ENCODE measurements around the gene CERS2. TPM values are rescaled to one million over a fixed set of nuclear protein-coding genes. Genes with fewer than 3 reads are reported as not detected.

The CERS2 gene
- total and polyA plus RNA-seq, 10 of the 15 experiments (the other 5 are each of a cell fraction or from before 2014, with no cell fraction given), result 9.2 to 87.9 (median 50.8) TPM

DNA sequence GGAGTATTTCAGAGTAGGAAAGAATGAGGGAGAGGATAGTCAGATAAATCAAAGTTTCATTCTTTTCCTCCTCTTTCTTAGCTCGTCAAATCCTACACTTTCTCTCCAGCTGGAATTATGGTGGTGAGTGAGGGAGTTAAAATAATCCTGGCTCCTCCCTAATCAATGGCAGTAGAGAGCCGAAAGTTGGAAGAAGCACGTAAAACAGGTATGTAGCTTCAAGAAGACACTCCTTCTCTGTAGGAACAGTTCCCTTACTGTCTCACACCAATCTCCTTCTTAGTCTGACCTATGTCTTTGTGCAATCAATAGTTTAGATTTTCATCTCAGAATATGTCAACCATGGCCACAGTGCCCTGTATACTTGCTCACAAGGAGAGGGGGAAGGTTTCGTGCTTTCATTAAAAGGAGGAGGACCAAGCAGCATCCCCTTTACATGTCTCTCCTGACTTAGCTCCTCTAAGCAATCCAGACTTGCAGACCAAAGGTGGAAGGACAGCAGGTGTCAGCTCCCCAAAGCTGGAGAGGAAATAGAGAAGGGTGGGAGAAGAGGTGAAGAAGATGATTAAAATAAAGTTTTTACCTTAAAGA lies 31.2 kb upstream of the CERS2 start (continued):
- TF ChIP-seq, protein P1, sequence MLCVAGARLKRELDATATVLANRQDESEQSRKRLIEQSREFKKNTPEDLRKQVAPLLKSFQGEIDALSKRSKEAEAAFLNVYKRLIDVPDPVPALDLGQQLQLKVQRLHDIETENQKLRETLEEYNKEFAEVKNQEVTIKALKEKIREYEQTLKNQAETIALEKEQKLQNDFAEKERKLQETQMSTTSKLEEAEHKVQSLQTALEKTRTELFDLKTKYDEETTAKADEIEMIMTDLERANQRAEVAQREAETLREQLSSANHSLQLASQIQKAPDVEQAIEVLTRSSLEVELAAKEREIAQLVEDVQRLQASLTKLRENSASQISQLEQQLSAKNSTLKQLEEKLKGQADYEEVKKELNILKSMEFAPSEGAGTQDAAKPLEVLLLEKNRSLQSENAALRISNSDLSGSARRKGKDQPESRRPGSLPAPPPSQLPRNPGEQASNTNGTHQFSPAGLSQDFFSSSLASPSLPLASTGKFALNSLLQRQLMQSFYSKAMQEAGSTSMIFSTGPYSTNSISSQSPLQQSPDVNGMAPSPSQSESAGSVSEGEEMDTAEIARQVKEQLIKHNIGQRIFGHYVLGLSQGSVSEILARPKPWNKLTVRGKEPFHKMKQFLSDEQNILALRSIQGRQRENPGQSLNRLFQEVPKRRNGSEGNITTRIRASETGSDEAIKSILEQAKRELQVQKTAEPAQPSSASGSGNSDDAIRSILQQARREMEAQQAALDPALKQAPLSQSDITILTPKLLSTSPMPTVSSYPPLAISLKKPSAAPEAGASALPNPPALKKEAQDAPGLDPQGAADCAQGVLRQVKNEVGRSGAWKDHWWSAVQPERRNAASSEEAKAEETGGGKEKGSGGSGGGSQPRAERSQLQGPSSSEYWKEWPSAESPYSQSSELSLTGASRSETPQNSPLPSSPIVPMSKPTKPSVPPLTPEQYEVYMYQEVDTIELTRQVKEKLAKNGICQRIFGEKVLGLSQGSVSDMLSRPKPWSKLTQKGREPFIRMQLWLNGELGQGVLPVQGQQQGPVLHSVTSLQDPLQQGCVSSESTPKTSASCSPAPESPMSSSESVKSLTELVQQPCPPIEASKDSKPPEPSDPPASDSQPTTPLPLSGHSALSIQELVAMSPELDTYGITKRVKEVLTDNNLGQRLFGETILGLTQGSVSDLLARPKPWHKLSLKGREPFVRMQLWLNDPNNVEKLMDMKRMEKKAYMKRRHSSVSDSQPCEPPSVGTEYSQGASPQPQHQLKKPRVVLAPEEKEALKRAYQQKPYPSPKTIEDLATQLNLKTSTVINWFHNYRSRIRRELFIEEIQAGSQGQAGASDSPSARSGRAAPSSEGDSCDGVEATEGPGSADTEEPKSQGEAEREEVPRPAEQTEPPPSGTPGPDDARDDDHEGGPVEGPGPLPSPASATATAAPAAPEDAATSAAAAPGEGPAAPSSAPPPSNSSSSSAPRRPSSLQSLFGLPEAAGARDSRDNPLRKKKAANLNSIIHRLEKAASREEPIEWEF (IDR thresholded peaks at IDR 0.05; ENCODE audit: insufficient replicate concordance, low read depth, low read length), result no peak
- TF ChIP-seq TCF3 (IDR thresholded peaks at IDR 0.05; ENCODE audit: borderline replicate concordance, insufficient read depth, low read depth, low read length) (no peak), EP300 (IDR thresholded peaks at IDR 0.05; ENCODE audit: borderline replicate concordance in 1 of 2, control insufficient read depth in 1 of 2, low read depth in 2 of 2, low read length in 2 of 2) (no peak), STAT1 (conservative IDR thresholded peaks at IDR 0.05) (no peak), KLF5 (IDR thresholded peaks at IDR 0.05; ENCODE audit: partially characterized antibody) (no peak), STAT3 (IDR thresholded peaks at IDR 0.05; ENCODE audit: low read depth, low read length) (no peak)
- TF ChIP-seq, protein P2, sequence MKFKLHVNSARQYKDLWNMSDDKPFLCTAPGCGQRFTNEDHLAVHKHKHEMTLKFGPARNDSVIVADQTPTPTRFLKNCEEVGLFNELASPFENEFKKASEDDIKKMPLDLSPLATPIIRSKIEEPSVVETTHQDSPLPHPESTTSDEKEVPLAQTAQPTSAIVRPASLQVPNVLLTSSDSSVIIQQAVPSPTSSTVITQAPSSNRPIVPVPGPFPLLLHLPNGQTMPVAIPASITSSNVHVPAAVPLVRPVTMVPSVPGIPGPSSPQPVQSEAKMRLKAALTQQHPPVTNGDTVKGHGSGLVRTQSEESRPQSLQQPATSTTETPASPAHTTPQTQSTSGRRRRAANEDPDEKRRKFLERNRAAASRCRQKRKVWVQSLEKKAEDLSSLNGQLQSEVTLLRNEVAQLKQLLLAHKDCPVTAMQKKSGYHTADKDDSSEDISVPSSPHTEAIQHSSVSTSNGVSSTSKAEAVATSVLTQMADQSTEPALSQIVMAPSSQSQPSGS (IDR thresholded peaks at IDR 0.05; ENCODE audit: low read length), result no peak
- TF ChIP-seq, protein P3, sequence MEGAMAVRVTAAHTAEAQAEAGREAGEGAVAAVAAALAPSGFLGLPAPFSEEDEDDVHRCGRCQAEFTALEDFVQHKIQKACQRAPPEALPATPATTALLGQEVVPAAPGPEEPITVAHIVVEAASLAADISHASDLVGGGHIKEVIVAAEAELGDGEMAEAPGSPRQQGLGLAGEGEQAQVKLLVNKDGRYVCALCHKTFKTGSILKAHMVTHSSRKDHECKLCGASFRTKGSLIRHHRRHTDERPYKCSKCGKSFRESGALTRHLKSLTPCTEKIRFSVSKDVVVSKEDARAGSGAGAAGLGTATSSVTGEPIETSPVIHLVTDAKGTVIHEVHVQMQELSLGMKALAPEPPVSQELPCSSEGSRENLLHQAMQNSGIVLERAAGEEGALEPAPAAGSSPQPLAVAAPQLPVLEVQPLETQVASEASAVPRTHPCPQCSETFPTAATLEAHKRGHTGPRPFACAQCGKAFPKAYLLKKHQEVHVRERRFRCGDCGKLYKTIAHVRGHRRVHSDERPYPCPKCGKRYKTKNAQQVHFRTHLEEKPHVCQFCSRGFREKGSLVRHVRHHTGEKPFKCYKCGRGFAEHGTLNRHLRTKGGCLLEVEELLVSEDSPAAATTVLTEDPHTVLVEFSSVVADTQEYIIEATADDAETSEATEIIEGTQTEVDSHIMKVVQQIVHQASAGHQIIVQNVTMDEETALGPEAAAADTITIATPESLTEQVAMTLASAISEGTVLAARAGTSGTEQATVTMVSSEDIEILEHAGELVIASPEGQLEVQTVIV (IDR thresholded peaks at IDR 0.05; ENCODE audit: borderline replicate concordance, partially characterized antibody), result no peak

Measured in GM12878 (cell line).